IPS-18c (cell line): ENCODE data around the gene EPB41L4A.
"Not testable (repeated sequence)": the region's sequence is repeated elsewhere in the genome, so short reads cannot be mapped to it uniquely, and the experiment has no call there.

Experiments
- H3K4me3 ChIP-seq: 2 replicates; pipeline ENCODE4 v1.7.0; 2013; ENCODE audit warnings: low read depth, mild to moderate bottlenecking, low read length, moderate library complexity; ENCODE audit not compliant: insufficient read depth
- H3K9me3 ChIP-seq: one replicate; pipeline ENCODE4 v1.6.1; 2013; ENCODE audit warnings: mild to moderate bottlenecking, low read length, moderate library complexity; ENCODE audit not compliant: control insufficient read depth, insufficient read depth

The EPB41L4A gene

GRCh38 chr5:112412346-112412745 lies 6.7 kb downstream of the EPB41L4A start:
- Histone ChIP-seq H3K4me3 (no peak overlapping the region), H3K9me3 (no peaks in the 10 kb centered on the region)

DNA sequence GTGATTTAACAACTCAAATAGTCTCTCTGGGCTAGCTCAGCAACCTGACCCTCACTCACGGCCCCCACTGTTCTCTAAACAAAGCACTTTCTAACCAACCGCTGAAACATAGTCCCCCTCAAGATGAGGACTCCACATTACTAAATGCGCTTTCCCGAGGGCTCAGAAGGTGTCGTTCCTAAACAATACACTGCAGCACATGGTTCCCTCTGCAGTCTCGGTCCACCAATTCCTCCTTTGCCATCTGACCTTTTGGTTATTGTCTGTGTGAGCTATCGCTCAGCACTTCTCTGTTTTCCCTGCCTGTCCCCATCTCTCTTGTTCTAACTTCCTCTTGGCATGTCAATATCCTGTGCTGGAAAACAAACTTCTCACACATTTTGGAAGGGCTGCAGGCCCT lies 7.2 kb downstream of the EPB41L4A start:
- Histone ChIP-seq H3K9me3 (no peaks in the 10 kb centered on the region), H3K4me3 (no peak overlapping the region)

DNA sequence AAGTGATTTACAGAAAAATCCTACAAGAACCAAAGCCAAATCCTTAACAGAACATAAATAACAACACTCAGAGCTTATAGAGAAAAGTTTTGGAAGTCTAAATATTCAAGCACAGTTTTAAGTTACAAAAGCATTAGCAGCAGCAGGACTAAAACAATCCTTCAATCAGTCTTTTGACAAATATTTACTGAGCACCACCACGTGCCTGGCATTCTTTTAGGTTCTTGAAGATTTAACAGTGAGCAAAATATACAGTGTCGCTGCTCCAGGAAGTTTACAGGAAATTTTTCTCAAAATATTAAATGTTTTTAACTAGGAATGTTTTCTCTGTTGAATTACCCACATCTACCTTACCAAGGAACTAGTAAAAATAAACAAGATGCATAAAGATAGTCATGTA lies 11.4 kb downstream of the EPB41L4A start:
- no peak overlapping the region for H3K4me3 ChIP-seq
- H3K9me3 ChIP-seq, result no peaks in the 10 kb centered on the region

GRCh38 chr5:112407240-112407639 lies 11.8 kb downstream of the EPB41L4A start:
- no peaks in the 10 kb centered on the region for H3K9me3 ChIP-seq
- no peak overlapping the region for H3K4me3 ChIP-seq

DNA sequence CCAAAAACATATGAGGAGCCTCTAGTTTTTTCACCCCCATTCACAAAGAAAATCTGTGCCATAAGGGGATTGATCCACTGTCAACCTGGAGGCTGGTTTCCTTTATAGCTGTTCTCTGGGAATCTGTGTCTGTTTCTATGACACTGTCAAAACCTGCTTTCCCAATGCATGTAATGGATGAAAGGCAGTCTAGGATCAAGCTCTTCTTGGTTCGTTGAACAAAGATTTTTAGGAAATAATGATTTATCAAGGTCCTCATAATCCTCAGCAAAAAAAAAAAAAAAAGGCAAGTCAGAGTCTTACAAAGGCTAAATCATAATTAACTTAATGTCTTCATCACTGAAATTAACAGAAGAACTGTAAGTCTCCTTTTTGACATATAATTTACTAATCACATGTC lies 16.0 kb downstream of the EPB41L4A start:
- H3K4me3 ChIP-seq, result no peak overlapping the region
- peaks cover 2% of the 10 kb centered on the region for H3K9me3 ChIP-seq

DNA sequence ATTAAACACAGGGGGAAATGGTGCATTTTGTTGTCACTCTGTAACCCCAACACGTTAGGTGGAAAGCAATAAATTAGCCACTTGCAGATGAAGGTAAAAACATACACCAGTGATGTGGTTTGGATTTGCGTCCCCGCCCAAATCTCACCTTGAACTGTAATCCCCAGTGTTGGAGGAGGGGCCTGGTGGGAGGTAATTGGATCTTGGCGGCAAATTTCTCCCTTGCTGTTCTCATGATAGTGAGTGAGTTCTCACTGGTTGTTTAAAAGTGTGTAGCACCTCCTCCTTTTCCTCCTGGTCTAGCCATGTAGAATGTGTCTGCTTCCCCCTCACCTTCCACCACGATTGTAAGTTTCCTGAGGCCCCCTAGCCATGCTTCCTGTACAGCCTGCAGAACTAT lies 17.2 kb downstream of the EPB41L4A start:
- Histone ChIP-seq H3K9me3 (peaks cover 2% of the 10 kb centered on the region), H3K4me3 (no peak overlapping the region)

- Histone ChIP-seq H3K9me3 (peaks cover 2% of the 10 kb centered on the region), H3K4me3 (no peak overlapping the region)
These were observed 21.4 kb downstream of the EPB41L4A start for GRCh38 chr5:112397690-112398089.

DNA sequence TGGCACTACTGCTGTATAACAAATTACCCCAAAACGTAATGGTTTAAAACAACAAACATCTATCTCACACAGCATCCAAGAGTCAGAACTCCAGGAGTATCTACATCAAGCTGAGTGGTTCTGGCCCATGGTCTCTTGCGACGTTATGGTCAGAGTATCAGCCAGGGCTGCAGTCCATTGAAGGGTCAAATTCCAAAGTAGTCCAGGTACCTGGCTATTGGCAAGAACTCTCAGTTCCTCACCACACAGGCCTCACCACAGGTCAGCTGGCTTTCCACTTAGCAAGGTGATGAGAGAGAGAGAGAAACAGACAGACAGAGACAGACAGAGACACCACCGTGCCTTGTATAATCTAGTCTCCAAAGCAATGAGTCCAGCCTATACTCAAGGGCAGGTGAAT lies 22.6 kb downstream of the EPB41L4A start:
- no peaks in the 10 kb centered on the region for H3K9me3 ChIP-seq
- no peak overlapping the region for H3K4me3 ChIP-seq

DNA sequence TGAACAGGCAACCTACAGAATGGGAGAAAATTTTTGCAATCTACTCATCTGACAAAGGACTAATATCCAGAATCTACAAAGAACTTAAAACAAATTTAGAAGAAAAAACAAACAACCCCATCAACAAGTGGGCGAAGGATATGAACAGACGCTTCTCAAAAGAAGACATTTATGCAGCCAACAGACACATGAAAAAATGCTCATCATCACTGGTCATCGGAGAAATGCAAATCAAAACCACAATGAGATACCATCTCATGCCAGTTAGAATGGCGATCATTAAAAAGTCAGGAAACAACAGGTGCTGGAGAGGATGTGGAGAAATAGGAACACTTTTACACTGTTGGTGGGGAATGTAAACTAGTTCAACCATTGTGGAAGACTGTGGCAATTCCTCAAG lies 23.8 kb downstream of the EPB41L4A start:
- not testable (repeated sequence) for H3K9me3 ChIP-seq

DNA sequence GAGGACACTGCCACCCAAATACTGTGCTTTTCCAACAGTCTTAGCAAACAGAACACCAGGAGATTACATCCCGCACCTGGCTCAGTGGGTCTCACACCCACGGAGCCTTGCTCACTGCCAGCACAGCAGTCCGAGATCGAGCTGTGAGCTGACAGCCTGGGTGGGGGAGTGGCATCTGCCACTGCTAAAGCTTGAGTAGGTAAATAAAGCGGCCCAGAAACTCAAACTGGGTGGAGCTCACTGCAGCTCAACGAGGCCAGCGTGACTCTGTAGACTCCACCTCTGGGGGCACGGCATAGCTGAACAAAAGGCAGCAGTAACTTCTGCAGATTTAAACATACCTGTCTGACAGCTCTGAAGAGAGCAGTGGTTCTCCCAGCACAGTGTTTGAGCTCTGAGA lies 28.8 kb downstream of the EPB41L4A start:
- Histone ChIP-seq H3K9me3 (no peaks in the 10 kb centered on the region), H3K4me3 (no peak overlapping the region)

More for the DNA sequence above, 23.8 kb downstream of the EPB41L4A start:
- H3K4me3 ChIP-seq, result not testable (repeated sequence)

DNA sequence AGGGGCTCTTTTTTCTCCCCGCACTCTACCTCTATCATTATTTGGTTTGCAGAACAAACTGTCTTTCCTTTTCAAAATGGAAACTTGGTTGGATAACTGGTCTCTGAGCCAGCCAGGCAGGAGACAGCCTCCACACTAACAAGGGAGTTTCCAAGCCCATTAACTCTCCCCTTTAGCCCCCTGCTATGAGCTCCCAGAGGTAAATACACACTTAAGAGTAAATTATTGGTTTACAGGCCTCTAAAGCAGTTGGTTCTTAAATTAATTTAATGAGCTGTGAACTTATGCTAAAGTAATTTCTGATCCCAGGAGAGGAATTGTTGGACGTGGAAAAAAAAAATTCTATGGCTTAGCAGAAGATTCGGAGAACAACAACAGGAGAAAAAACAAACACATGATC lies 30.3 kb downstream of the EPB41L4A start:
- no peak overlapping the region for H3K4me3 ChIP-seq
- H3K9me3 ChIP-seq, result no peaks in the 10 kb centered on the region

DNA sequence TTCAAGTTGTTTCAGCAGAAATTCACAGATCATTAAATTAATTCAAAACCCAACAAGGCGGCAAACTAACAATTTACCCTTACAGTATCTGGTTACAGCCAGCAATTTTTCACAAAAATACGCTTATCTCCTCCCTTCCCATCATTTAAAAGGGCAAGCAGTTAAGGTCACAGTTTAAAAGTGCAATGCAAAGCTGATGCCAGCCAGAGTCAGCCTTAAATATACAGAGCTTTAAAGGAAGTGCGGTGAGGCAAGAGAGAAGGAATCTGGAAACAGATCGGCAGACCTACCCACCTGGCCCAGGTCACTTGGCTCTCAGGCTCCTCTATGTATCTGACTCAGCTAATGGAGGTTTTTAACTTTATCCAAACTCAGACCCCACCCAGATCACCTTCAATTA lies 31.0 kb downstream of the EPB41L4A start:
- no peak overlapping the region for H3K4me3 ChIP-seq
- H3K9me3 ChIP-seq, result no peaks in the 10 kb centered on the region

DNA sequence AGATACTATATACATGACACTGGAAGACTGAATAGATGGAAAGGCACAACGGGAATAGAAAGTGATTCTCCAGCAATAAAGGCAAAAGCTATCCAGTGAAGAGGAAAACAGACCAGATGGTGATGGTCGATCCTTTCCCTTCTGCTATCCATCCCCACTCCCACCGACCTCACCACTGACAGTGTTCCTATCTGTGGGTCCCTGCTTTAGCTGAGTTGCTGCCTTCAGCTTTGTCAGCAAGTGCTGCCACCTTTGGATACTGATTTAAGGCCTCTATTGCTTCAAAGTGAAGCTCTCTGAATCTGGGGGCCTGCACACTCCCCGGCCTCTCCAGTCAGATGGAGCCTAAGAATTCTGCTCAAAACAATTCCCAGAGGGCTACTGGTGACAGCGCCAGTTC lies 32.3 kb downstream of the EPB41L4A start:
- H3K4me3 ChIP-seq, result no peak overlapping the region
- no peaks in the 10 kb centered on the region for H3K9me3 ChIP-seq

GRCh38 chr5:112385969-112386368 lies 33.1 kb downstream of the EPB41L4A start:
- Histone ChIP-seq H3K4me3 (no peak overlapping the region), H3K9me3 (no peaks in the 10 kb centered on the region)

- Histone ChIP-seq H3K9me3 (no peaks in the 10 kb centered on the region), H3K4me3 (no peak overlapping the region)
These were observed 33.5 kb downstream of the EPB41L4A start for GRCh38 chr5:112385566-112385965.

- Histone ChIP-seq H3K9me3 (no peaks in the 10 kb centered on the region), H3K4me3 (no peak overlapping the region)
These were observed 34.6 kb downstream of the EPB41L4A start for GRCh38 chr5:112384523-112384922.

DNA sequence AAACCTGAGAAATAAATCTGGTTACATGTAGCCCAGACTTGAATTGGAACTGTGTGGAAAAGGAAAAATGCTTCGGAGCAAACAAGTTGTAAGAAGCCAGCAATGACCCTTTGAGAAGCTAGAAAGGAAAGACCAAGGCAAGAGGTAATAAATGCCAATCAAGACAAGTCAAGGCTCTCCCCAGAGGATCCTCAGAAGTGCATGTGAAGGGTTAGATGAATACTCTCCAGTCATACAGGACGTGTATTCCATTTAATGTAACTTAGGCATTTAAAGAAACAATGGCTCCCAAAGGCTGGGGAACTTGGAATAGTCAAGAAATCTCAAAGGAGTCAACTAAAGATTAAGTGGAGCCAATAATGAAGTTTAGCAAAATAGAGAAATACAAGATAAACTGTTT lies 36.2 kb downstream of the EPB41L4A start:
- H3K4me3 ChIP-seq, result no peak overlapping the region
- H3K9me3 ChIP-seq, result no peaks in the 10 kb centered on the region

DNA sequence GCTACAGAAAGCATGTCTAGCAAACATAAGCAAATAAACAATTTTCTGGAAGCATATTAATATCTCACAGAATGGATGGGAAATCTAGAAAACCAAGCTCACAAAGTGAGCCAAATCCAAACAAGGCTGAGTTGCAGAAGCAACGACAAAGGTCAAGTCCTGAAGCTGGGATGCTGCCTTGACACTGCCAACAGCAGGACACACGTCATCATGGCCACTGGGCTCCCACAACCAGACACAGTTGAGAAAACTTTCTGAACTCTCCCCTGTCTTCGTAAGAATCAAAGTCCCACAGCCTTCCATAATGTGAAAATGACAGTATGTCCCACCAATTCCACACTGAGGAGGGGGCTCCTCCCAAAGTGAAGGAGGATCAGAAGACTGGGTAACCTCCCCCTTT lies 37.6 kb downstream of the EPB41L4A start:
- Histone ChIP-seq H3K9me3 (no peaks in the 10 kb centered on the region), H3K4me3 (no peak overlapping the region)

DNA sequence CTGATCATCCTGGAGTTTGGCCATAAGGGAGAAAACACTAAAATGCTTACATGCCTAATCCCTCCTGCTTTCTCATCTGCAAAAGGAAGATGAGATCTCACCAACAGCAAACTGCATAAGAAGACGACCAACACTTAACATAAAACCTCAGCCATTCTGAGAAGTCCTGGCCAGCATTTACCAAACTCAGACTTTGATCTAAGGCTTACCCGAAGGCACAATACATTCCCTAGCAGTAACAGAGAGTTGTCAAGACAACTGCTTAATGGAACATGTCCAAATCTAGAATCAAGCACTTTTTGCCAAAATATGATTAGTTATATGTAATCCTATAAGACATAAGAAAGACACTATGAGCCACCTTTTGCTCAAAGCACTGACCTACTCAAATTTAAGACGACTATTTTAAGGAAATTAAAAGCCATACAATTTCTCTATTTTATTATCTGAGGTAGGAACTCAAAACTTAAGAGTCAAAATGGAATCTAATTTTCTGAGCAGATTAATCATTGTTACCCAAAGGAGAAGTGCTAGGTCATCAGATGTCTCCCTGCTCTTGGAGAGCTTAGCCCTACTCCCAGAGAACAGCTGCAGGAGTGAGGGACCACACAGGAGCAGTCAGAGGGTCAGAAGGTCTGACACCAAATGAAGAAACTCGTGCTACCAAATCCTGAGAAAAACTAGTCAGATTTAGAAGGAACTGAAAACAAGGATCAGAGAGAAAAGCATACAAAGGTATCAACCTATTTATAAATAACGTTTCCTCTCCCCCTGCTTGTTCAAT lies 39.3 kb downstream of the EPB41L4A start:
- Histone ChIP-seq H3K4me3 (no peak overlapping the region), H3K9me3 (no peaks in the 10 kb centered on the region)
